ENCODE data around the gene GRIA1.

The GRIA1 gene

GRCh38 chr5:153500178-153500577 is 9.7 kb downstream of the GRIA1 start:
- DNase-seq, result no peak

- peak; percentile 29 for DNase-seq
These were observed 14.3 kb downstream of the GRIA1 start for GRCh38 chr5:153504726-153505125.

GRCh38 chr5:153508700-153509099 is 18.2 kb downstream of the GRIA1 start:
- no peak for DNase-seq

GRCh38 chr5:153511622-153512021 is 21.2 kb downstream of the GRIA1 start:
- DNase-seq, result no peak

GRCh38 chr5:153513156-153513555 is 22.7 kb downstream of the GRIA1 start:
- no peak for DNase-seq

GRCh38 chr5:153515301-153515700 is 24.8 kb downstream of the GRIA1 start:
- no peak for DNase-seq

GRCh38 chr5:153516504-153517240 is 26.2 kb downstream of the GRIA1 start:
- no peak for DNase-seq

GRCh38 chr5:153517241-153517611 is 26.8 kb downstream of the GRIA1 start:
- no peak for DNase-seq

- DNase-seq, result no peak
These were observed 29.7 kb downstream of the GRIA1 start for GRCh38 chr5:153520137-153520536.

GRCh38 chr5:153520952-153521351 is 30.5 kb downstream of the GRIA1 start:
- DNase-seq, result no peak

GRCh38 chr5:153523211-153523610 is 32.7 kb downstream of the GRIA1 start:
- no peak for DNase-seq

GRCh38 chr5:153523831-153524230 is 33.4 kb downstream of the GRIA1 start:
- DNase-seq, result no peak

GRCh38 chr5:153525536-153525935 is 35.1 kb downstream of the GRIA1 start:
- no peak for DNase-seq

GRCh38 chr5:153530357-153531143 is 40.1 kb downstream of the GRIA1 start:
- DNase-seq, result no peak

- DNase-seq, result no peak
These were observed 43.1 kb downstream of the GRIA1 start for GRCh38 chr5:153533546-153533945.

- no peak for DNase-seq
These were observed 43.6 kb downstream of the GRIA1 start for GRCh38 chr5:153534102-153534501.

- DNase-seq, result no peak
These were observed 46.7 kb downstream of the GRIA1 start for GRCh38 chr5:153537207-153537606.

- DNase-seq, result no peak
These were observed 49.5 kb downstream of the GRIA1 start for GRCh38 chr5:153539983-153540382.

- no peak for DNase-seq
These were observed 52.1 kb downstream of the GRIA1 start for GRCh38 chr5:153542536-153542935.

GRCh38 chr5:153543288-153543687 is 52.8 kb downstream of the GRIA1 start:
- no peak for DNase-seq

GRCh38 chr5:153543959-153544470 is 53.5 kb downstream of the GRIA1 start:
- no peak for DNase-seq

GRCh38 chr5:153544706-153545105 is 54.2 kb downstream of the GRIA1 start:
- no peak for DNase-seq

- no peak for DNase-seq
These were observed 56.1 kb downstream of the GRIA1 start for GRCh38 chr5:153546566-153546965.

GRCh38 chr5:153551537-153552079 is 61.1 kb downstream of the GRIA1 start:
- DNase-seq, result no peak

All from NCI-H1105 treated with DMSO at 0.1 percent for 48 hours (cell line).